HepG2 (cell line): Measurements from ENCODE around the gene SEPTIN10. TPM values are rescaled to one million over a fixed set of nuclear protein-coding genes. Genes with fewer than 3 reads are reported as not detected.

ENCODE experiments used
- FLYWCH1 ChIP-seq: sonication (generic); formaldehyde crosslinking; IDR thresholded peaks from 2 replicates; pipeline ENCODE4 v1.8.1; 2023; ENCODE audit warnings: mild to moderate bottlenecking, missing genetic modification reagents
- ISL2 ChIP-seq: sonication (generic); formaldehyde crosslinking; IDR thresholded peaks from 2 replicates; pipeline ENCODE4 v1.5.0; 2020; ENCODE audit warnings: missing genetic modification reagents
- NFATC3 ChIP-seq: sonication (generic); formaldehyde crosslinking; IDR thresholded peaks from 2 replicates; pipeline ENCODE4 v1.5.1; 2020; ENCODE audit warnings: mild to moderate bottlenecking, missing genetic modification reagents
- RELA ChIP-seq: sonication (generic); formaldehyde crosslinking; IDR thresholded peaks from 2 replicates; pipeline ENCODE4 v1.4.0; 2020; ENCODE audit warnings: missing genetic modification reagents
- U2AF1 ChIP-seq: fragments of 200-400 bp; formaldehyde crosslinking; optimal IDR thresholded peaks from 2 replicates; pipeline ENCODE3; 2017; ENCODE audit warnings: mild to moderate bottlenecking, low read depth, low read length
- ZNF629 ChIP-seq: sonication (generic); formaldehyde crosslinking; conservative IDR thresholded peaks from 2 replicates; pipeline ENCODE4 v1.5.0; 2020; ENCODE audit warnings: missing genetic modification reagents
- ZSCAN29 ChIP-seq: sonication (generic); formaldehyde crosslinking; conservative IDR thresholded peaks from 2 replicates; pipeline ENCODE4 v1.4.0; 2020; ENCODE audit warnings: mild to moderate bottlenecking, missing genetic modification reagents
- polyA plus RNA-seq, 8 experiments: library from polyadenylated mRNA; depleted of rRNA in 3 of 8; stranded (reverse) in 7 of 8; unstranded in 1 of 8; fragments of >200 nt; fragmentation: Illumina TruSeq in 4 of 8; extraction: Trizol in 4 of 8; gene quantifications; 2 replicates each; pipeline versions ENCODE4 v1.2.1 to v1.2.3, GENCODE V29; 2011 to 2016; ENCODE audit warnings: low read depth in 4 of 8, missing spikeins in 1 of 8, mixed read lengths in 1 of 8; ENCODE audit not compliant: insufficient read depth in 1 of 8
- total RNA-seq, 5 experiments: library from RNA; depleted of rRNA; stranded (reverse); fragments of >200 nt; fragmentation: Illumina TruSeq; extraction: Trizol; gene quantifications; 2 replicates each; pipeline ENCODE4 v1.2.3, GENCODE V29; 2016; ENCODE audit warnings: low read depth in 1 of 5
- TF ChIP-seq, protein P1 (sequence below): sonication (generic); formaldehyde crosslinking; IDR thresholded peaks from 2 replicates; pipeline ENCODE4 v1.4.0; 2020; ENCODE audit warnings: mild to moderate bottlenecking, missing genetic modification reagents, borderline replicate concordance
- TF ChIP-seq, protein P2 (sequence below): sonication (generic); formaldehyde crosslinking; IDR thresholded peaks from 2 replicates; pipeline ENCODE4 v1.4.0; 2020; ENCODE audit warnings: missing genetic modification reagents
- TF ChIP-seq, protein P3 (sequence below): sonication (generic); formaldehyde crosslinking; IDR thresholded peaks from 2 replicates; pipeline ENCODE4 v1.9.0; 2021; ENCODE audit warnings: missing genetic modification reagents, borderline replicate concordance
- TF ChIP-seq, protein P4 (sequence below): sonication (generic); formaldehyde crosslinking; IDR thresholded peaks from 2 replicates; pipeline ENCODE4 v1.5.0; 2020; ENCODE audit warnings: mild to moderate bottlenecking, missing genetic modification reagents, borderline replicate concordance

SEPTIN10 gene
- total and polyA plus RNA-seq, 2 of the 13 experiments (the other 11 are each of a cell fraction or from before 2014, with no cell fraction given) = 45.8 to 67.5 TPM

GRCh38 chr2:109637749-109638570 lies 24.2 kb upstream of the SEPTIN10 start (continued):
- TF ChIP-seq ZSCAN29 (peak; percentile 59; the same call in 1 of the 2 replicates), ISL2 (CRISPR knock-in tag) (no peak), FLYWCH1 (no peak), RELA (CRISPR knock-in tag) (no peak), NFATC3 (CRISPR knock-in tag) (no peak), ZNF629 (CRISPR knock-in tag) (no peak; the same call in 1 of the 2 replicates), U2AF1 (no peak)
- TF ChIP-seq, protein P1, sequence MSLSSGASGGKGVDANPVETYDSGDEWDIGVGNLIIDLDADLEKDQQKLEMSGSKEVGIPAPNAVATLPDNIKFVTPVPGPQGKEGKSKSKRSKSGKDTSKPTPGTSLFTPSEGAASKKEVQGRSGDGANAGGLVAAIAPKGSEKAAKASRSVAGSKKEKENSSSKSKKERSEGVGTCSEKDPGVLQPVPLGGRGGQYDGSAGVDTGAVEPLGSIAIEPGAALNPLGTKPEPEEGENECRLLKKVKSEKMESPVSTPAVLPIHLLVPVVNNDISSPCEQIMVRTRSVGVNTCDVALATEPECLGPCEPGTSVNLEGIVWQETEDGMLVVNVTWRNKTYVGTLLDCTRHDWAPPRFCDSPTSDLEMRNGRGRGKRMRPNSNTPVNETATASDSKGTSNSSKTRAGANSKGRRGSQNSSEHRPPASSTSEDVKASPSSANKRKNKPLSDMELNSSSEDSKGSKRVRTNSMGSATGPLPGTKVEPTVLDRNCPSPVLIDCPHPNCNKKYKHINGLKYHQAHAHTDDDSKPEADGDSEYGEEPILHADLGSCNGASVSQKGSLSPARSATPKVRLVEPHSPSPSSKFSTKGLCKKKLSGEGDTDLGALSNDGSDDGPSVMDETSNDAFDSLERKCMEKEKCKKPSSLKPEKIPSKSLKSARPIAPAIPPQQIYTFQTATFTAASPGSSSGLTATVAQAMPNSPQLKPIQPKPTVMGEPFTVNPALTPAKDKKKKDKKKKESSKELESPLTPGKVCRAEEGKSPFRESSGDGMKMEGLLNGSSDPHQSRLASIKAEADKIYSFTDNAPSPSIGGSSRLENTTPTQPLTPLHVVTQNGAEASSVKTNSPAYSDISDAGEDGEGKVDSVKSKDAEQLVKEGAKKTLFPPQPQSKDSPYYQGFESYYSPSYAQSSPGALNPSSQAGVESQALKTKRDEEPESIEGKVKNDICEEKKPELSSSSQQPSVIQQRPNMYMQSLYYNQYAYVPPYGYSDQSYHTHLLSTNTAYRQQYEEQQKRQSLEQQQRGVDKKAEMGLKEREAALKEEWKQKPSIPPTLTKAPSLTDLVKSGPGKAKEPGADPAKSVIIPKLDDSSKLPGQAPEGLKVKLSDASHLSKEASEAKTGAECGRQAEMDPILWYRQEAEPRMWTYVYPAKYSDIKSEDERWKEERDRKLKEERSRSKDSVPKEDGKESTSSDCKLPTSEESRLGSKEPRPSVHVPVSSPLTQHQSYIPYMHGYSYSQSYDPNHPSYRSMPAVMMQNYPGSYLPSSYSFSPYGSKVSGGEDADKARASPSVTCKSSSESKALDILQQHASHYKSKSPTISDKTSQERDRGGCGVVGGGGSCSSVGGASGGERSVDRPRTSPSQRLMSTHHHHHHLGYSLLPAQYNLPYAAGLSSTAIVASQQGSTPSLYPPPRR (CRISPR knock-in tag) = peak; percentile 56; the same call in 1 of the 2 replicates
- TF ChIP-seq, protein P2, sequence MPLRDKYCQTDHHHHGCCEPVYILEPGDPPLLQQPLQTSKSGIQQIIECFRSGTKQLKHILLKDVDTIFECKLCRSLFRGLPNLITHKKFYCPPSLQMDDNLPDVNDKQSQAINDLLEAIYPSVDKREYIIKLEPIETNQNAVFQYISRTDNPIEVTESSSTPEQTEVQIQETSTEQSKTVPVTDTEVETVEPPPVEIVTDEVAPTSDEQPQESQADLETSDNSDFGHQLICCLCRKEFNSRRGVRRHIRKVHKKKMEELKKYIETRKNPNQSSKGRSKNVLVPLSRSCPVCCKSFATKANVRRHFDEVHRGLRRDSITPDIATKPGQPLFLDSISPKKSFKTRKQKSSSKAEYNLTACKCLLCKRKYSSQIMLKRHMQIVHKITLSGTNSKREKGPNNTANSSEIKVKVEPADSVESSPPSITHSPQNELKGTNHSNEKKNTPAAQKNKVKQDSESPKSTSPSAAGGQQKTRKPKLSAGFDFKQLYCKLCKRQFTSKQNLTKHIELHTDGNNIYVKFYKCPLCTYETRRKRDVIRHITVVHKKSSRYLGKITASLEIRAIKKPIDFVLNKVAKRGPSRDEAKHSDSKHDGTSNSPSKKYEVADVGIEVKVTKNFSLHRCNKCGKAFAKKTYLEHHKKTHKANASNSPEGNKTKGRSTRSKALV (CRISPR knock-in tag) = no peak
- TF ChIP-seq, protein P3, sequence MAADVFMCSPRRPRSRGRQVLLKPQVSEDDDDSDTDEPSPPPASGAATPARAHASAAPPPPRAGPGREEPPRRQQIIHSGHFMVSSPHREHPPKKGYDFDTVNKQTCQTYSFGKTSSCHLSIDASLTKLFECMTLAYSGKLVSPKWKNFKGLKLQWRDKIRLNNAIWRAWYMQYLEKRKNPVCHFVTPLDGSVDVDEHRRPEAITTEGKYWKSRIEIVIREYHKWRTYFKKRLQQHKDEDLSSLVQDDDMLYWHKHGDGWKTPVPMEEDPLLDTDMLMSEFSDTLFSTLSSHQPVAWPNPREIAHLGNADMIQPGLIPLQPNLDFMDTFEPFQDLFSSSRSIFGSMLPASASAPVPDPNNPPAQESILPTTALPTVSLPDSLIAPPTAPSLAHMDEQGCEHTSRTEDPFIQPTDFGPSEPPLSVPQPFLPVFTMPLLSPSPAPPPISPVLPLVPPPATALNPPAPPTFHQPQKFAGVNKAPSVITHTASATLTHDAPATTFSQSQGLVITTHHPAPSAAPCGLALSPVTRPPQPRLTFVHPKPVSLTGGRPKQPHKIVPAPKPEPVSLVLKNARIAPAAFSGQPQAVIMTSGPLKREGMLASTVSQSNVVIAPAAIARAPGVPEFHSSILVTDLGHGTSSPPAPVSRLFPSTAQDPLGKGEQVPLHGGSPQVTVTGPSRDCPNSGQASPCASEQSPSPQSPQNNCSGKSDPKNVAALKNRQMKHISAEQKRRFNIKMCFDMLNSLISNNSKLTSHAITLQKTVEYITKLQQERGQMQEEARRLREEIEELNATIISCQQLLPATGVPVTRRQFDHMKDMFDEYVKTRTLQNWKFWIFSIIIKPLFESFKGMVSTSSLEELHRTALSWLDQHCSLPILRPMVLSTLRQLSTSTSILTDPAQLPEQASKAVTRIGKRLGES (CRISPR knock-in tag) = no peak
- TF ChIP-seq, protein P4, sequence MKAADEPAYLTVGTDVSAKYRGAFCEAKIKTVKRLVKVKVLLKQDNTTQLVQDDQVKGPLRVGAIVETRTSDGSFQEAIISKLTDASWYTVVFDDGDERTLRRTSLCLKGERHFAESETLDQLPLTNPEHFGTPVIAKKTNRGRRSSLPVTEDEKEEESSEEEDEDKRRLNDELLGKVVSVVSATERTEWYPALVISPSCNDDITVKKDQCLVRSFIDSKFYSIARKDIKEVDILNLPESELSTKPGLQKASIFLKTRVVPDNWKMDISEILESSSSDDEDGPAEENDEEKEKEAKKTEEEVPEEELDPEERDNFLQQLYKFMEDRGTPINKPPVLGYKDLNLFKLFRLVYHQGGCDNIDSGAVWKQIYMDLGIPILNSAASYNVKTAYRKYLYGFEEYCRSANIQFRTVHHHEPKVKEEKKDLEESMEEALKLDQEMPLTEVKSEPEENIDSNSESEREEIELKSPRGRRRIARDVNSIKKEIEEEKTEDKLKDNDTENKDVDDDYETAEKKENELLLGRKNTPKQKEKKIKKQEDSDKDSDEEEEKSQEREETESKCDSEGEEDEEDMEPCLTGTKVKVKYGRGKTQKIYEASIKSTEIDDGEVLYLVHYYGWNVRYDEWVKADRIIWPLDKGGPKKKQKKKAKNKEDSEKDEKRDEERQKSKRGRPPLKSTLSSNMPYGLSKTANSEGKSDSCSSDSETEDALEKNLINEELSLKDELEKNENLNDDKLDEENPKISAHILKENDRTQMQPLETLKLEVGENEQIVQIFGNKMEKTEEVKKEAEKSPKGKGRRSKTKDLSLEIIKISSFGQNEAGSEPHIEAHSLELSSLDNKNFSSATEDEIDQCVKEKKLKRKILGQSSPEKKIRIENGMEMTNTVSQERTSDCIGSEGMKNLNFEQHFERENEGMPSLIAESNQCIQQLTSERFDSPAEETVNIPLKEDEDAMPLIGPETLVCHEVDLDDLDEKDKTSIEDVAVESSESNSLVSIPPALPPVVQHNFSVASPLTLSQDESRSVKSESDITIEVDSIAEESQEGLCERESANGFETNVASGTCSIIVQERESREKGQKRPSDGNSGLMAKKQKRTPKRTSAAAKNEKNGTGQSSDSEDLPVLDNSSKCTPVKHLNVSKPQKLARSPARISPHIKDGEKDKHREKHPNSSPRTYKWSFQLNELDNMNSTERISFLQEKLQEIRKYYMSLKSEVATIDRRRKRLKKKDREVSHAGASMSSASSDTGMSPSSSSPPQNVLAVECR (CRISPR knock-in tag) = no peak
